ENCODE measurements around the gene UBR2. TPM values are rescaled to one million over a fixed set of nuclear protein-coding genes. Genes with fewer than 3 reads are reported as not detected.
A peak's percentile ranks its signal among the peaks of the same experiment; 100 is the strongest.

The UBR2 gene
- total and polyA plus RNA-seq, 2 of the 13 experiments (the other 11 are each of a cell fraction or from before 2014, with no cell fraction given): 17.6 to 29.3 TPM

DNA sequence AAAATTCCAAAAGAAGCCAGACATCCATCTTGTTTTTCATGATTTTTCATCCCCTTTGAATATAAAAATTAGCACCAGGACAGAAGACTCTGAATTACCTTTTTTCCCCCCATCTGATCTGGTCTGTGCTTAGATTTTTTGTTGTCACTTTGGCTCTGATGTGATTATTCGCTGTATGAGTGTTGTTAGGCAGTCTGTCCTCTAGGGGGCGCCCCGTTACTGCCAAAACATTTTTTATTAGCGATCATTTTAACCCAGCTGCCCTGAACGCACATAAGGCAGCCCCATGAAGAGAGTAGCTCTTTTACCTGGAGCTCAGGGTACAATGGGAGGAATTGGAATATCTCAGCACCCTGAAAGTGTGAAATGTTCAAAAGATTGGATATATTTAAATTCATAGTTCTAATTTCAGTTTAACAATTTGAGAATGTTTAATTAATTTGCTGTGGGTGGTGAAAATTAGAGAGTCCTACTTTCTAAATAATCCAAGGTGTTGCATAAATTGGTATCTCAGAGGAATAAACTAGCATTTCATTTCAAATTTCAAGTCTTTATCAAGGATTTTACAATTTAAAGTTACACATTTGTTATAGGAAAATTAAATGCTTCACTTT, 97.8 kb downstream of the UBR2 start (continued):
- TF ChIP-seq SIX4 (CRISPR knock-in tag; IDR thresholded peaks at IDR 0.05): no peak
- TF ChIP-seq, protein P1, sequence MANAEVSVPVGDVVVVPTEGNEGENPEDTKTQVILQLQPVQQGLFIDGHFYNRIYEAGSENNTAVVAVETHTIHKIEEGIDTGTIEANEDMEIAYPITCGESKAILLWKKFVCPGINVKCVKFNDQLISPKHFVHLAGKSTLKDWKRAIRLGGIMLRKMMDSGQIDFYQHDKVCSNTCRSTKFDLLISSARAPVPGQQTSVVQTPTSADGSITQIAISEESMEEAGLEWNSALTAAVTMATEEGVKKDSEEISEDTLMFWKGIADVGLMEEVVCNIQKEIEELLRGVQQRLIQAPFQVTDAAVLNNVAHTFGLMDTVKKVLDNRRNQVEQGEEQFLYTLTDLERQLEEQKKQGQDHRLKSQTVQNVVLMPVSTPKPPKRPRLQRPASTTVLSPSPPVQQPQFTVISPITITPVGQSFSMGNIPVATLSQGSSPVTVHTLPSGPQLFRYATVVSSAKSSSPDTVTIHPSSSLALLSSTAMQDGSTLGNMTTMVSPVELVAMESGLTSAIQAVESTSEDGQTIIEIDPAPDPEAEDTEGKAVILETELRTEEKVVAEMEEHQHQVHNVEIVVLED (CRISPR knock-in tag; IDR thresholded peaks at IDR 0.05; ENCODE audit: borderline replicate concordance): no peak
- TF ChIP-seq SMC3 (IDR thresholded peaks at IDR 0.05; ENCODE audit: low read length): peak; percentile 94
- TF ChIP-seq ARID3A (IDR thresholded peaks at IDR 0.05; ENCODE audit: low read depth, low read length): peak; percentile 92
- TF ChIP-seq CREB1 (IDR thresholded peaks at IDR 0.05): no peak
- TF ChIP-seq CREB1 (CRISPR knock-in tag; IDR thresholded peaks at IDR 0.05): peak; percentile 16; the same call in 1 of the 2 replicates
- TF ChIP-seq ZNF883 (CRISPR knock-in tag; IDR thresholded peaks at IDR 0.05; ENCODE audit: not compliant biosample characterization): no peak
- no peak for TF ChIP-seq ZFP41 (CRISPR knock-in tag; IDR thresholded peaks at IDR 0.05; ENCODE audit: borderline replicate concordance)
- TF ChIP-seq MED1 (CRISPR knock-in tag; IDR thresholded peaks at IDR 0.05): 0 out of 2 replicates have a peak, but pooled peaks have one; percentile 18
- TF ChIP-seq MIER2 (CRISPR knock-in tag; IDR thresholded peaks at IDR 0.05): no peak
- TF ChIP-seq, protein P2, sequence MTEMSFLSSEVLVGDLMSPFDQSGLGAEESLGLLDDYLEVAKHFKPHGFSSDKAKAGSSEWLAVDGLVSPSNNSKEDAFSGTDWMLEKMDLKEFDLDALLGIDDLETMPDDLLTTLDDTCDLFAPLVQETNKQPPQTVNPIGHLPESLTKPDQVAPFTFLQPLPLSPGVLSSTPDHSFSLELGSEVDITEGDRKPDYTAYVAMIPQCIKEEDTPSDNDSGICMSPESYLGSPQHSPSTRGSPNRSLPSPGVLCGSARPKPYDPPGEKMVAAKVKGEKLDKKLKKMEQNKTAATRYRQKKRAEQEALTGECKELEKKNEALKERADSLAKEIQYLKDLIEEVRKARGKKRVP (CRISPR knock-in tag; IDR thresholded peaks at IDR 0.05): 0 out of 4 replicates have a peak, but pooled peaks of 1 of the 2 experiments have one; percentile 16
- TF ChIP-seq RAD21 (CRISPR knock-in tag; IDR thresholded peaks at IDR 0.05): peak; percentile 86
- no peak for TF ChIP-seq ZNF230 (CRISPR knock-in tag; IDR thresholded peaks at IDR 0.05)
- 0 out of 2 replicates have a peak, but pooled peaks have one; percentile 30 for TF ChIP-seq ZNF614 (CRISPR knock-in tag; IDR thresholded peaks at IDR 0.05; ENCODE audit: borderline replicate concordance)
- TF ChIP-seq CBX2 (IDR thresholded peaks at IDR 0.05; ENCODE audit: low read depth, low read length): no peak
- TF ChIP-seq CBX2 (CRISPR knock-in tag; IDR thresholded peaks at IDR 0.05; ENCODE audit: low read depth): no peak
- TF ChIP-seq ZNF224 (CRISPR knock-in tag; IDR thresholded peaks at IDR 0.05): no peak
- TF ChIP-seq ZBTB3 (CRISPR knock-in tag; IDR thresholded peaks at IDR 0.05; ENCODE audit: borderline replicate concordance, low read depth): no peak
- TF ChIP-seq GPN1 (CRISPR knock-in tag; IDR thresholded peaks at IDR 0.05; ENCODE audit: borderline replicate concordance): no peak
- TF ChIP-seq ZBTB43 (CRISPR knock-in tag; conservative IDR thresholded peaks at IDR 0.05): 0 out of 2 replicates have a peak, but pooled peaks have one; percentile 20
- TF ChIP-seq FOXA3 (CRISPR knock-in tag; IDR thresholded peaks at IDR 0.05): 0 out of 2 replicates have a peak, but pooled peaks have one; percentile 12
- TF ChIP-seq, protein P3, sequence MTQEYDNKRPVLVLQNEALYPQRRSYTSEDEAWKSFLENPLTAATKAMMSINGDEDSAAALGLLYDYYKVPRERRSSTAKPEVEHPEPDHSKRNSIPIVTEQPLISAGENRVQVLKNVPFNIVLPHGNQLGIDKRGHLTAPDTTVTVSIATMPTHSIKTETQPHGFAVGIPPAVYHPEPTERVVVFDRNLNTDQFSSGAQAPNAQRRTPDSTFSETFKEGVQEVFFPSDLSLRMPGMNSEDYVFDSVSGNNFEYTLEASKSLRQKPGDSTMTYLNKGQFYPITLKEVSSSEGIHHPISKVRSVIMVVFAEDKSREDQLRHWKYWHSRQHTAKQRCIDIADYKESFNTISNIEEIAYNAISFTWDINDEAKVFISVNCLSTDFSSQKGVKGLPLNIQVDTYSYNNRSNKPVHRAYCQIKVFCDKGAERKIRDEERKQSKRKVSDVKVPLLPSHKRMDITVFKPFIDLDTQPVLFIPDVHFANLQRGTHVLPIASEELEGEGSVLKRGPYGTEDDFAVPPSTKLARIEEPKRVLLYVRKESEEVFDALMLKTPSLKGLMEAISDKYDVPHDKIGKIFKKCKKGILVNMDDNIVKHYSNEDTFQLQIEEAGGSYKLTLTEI (CRISPR knock-in tag; conservative IDR thresholded peaks at IDR 0.05): no peak
- TF ChIP-seq ZNF891 (CRISPR knock-in tag; IDR thresholded peaks at IDR 0.05): no peak
- no peak for TF ChIP-seq MZF1 (CRISPR knock-in tag; IDR thresholded peaks at IDR 0.05; ENCODE audit: borderline replicate concordance)
